HG02798 (cell line): ENCODE results near the gene LAS1L.
A peak's percentile ranks its signal among the peaks of the same experiment; 100 is the strongest.
"Not testable (repeated sequence)": the region's sequence is repeated elsewhere in the genome, so short reads cannot be mapped to it uniquely, and the experiment has no call there.

Experiments
- ATAC-seq: cut with Tn5 transposase; IDR thresholded peaks from one replicate; pipeline ENCODE4 v1.9.1; 2021; ENCODE audit warnings: mild to moderate bottlenecking; ENCODE audit not compliant: unreplicated experiment, poor library complexity

The LAS1L gene

DNA sequence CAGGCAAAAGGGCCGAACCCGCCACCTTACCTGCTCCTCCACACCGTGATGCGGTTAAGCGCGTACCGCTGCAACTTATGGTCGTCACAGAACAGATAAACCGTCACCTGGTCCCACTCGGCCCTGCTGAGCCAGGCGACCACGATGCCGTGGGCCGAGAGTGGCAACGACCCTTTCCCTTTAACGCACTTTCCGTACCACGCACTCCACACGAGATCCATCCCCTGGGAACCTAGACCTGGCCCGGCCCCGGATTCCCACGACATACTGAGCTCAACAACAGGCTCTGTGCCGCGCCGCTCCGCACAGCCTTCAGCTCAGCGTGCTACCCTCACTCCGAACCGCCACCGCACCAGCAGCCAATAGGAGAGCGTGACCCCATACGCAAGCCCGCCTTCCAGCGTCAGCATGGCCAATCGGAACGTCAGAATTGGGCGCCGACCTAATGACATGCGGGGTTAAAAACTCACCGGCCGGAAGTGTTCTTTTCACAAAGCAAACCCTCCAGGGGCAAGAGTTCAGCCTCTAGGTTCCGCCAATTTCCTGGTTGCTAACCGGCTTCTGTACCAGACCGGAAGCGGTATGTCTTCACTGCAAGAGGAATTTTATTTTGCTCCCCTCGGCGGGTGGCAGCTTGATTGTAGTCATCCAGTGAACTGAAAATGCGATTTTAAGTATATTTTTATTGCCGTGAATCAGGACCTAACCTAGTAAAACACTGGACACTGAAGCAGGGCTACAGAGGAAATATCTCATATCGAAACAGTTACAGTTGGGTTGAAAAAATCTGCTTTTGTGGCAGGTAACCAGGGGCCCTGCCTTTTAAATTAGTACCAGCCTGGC lies at the start of gene LAS1L:
TSS of gene LAS1L (minus strand) at position 338 of the 843 bp plus-strand sequence. CDS start at position 266, 72 bp downstream.
- peak; percentile 100 for ATAC-seq

DNA sequence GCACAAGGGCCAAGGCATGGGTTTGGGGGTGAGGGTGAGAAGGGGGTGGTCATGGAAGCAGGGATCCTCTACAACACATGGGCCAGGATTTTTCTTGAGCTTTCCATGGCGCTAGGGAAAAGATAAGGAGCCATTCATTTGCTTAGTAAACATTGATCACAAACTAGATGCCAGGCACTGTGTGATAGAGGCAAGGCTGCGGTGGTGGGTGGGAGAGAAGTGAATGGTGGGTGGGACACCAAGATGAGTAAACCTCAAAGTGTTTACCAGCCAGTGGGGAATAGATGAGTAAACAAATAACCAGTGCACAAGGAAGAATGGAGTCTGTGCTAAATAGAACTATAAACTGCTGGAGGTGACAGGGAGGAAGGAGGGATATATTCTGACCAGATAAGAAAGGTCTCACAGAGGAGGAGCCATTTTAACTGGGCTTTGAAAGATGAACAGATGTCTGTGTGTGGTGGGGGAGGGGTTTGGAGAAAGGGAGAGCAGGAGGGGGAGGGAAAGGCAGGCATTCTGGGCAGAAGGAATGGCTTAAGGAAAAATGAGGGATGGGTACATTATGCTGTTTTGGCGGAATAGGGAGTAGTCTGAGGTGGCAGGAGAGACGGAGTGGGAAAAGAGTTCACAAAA lies 48.0 kb upstream of the LAS1L start:
- ATAC-seq: no peak

DNA sequence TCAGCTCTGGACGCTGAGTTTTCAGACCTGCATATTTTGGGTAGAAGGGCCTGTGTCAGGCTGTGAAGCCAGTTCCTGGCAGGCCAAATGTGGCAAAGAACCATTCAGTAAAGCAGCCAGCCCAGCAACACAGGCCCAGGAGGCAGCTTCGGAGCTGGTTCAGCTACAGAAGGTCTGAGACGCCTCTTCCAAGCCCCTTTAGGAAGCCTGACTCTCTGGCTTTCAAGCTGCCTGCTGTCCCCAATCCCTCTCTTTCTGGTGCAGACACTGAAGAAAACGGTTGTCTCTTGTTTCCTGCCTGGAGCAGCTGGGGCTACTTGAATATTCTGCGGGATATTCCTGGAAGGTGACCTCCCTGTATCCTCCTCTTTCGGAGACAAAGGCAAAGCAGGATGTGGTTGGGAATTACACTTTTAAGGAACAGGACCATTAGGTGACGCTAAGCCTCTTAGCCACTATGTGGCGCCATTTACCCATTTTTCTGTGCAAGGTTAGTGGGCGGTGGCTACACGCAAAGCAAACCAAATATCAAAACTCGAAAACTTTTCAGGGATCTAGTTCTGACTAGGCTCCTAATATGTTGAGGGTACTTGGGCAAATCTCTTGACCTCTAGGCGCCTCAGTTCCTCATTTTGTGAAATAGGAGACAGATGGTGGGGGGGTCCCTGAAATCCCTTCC lies 47.2 kb upstream of the LAS1L start:
- ATAC-seq: peak; percentile 79

DNA sequence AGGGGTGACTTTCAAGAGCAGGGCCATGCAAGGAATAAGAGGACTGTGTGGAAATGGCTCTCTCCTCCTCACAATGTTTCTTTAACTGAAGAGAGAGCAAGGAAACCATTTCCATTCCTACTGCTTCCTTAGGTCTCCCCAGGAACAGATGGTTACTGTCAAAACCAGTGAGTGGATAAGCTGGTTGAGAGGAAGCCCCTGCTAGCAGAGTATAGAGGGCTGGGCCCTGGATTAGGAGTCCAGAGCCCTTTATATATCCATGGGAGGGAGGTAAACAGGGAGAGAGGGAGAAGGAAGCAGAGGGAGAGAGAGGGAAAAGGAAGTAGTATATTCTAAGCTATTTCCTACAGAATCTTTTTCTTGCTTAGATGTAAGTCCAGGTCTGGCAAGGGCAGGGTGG lies 43.8 kb upstream of the LAS1L start:
- no peak for ATAC-seq

- no peak for ATAC-seq
These were observed 41.6 kb upstream of the LAS1L start for GRCh38 chrX:65576160-65576559.

DNA sequence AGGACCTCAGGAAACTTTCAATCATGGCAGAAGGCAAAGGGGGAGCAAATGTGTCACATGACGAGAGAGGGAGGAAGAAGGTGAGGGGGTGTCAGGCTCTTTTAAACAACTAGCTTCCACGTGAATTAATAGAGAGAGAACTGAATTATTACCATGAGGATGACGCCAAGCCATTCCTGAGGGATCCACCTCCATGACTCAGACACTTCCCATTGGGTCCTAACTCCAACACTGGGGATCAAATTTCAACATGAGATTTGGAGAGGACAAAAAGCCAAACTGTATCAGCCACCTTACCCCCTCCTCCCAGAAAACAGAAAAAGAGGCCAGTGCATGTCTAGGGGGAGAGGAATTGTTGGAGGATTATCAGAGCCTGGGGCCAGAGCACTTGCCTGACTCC lies 40.4 kb upstream of the LAS1L start:
- ATAC-seq: no peak

DNA sequence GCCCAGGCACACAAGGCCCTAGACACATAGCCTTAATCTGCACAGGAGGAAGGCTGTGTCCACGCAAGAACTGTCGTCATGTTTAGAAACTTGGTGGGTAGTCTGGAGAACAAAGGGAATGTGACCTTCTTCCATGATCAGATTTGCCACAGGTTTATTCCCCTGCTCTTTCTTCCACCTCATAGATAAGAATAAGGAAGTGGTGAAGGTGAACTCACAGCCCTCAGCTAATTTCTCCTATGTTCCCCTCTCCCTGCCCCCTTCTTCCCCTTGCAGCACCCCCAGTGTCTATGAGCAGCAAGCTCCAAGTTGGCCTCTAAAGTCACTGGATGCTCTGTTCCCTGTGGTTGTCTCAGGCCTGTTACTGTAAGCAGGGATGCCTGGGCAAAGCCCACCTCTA lies 39.8 kb upstream of the LAS1L start:
- no peak for ATAC-seq

GRCh38 chrX:65572971-65573370 lies 38.4 kb upstream of the LAS1L start:
- ATAC-seq: no peak

DNA sequence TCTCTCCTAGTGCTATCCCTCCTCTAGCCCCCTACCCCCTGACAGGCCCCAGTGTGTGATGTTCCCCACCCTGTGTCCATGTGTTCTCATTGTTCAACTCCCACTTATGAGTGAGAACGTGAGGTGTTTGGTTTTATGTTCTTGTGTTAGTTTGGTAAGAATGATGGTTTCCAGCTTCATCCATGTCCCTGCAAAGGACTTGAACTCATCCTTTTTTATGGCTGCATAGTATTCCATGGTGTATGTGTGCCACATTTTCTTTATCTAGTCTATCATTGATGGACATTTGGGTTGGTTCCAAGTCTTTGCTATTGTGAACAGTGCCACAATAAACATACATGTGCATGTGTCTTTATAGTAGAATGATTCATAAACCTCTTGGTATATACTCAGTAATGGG lies 28.3 kb upstream of the LAS1L start:
- ATAC-seq: not testable (repeated sequence)

GRCh38 chrX:65551489-65552339 lies 17.1 kb upstream of the LAS1L start:
- no peak for ATAC-seq

DNA sequence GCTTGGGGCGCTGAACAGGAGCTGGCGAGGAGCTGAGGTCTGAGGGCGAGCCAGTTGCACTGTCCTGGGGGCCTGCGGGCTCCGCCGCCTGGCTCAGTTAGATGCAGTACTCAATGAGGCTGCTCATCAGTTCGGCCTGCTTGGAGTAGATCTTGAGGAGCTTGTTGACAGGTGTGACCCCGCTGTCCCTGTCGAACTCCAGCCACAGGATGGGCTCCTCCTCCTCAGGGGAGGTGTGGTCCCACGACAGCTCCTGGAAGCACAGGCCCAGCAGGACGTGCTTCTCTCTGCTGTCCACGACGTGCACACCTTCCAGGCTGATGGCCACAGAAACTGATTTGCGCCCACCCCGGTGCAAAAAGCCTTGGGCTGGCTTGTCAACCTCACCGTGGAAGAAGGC lies 16.5 kb upstream of the LAS1L start:
- no peak for ATAC-seq

- no peak for ATAC-seq
These were observed 10.9 kb upstream of the LAS1L start for GRCh38 chrX:65545456-65545855.

DNA sequence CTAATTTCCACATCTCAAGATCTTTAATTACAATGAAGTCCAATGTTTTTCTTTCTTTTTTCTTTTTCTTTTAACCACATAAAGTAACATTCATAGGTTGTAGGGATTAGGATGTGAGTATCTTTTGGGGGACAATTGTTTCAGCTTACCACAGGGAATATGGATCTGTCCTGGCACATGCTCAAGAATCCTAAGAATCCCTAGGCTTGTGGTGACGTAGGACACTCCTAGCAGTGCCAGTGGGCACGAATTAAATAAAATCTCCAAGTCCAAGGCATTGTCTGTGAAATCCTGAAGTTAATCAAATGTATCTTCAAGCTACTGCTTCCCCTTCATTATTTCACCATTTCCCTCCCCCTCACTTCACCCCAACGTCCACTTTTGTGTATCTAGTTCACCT lies 2.6 kb upstream of the LAS1L start:
- no peak for ATAC-seq

DNA sequence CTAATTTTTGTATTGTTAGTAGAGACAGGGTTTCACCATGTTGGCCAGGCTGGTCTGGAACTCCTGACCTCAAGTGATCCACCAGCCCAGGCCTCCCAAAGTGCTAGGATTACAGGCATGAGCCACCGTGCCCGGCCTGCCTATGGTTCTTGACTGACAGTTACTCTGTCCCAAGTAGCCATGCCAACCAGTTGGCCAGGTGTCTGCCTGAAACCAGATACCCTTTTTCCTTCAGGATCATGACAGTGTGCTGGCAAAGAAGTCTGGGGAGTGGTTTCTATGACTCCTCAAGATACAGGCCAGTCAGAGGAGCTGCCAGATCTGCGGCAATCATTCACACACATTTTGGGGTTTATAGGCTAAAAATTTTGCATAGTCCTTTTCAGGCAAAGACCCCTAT lies 1.7 kb upstream of the LAS1L start:
- no peak for ATAC-seq

DNA sequence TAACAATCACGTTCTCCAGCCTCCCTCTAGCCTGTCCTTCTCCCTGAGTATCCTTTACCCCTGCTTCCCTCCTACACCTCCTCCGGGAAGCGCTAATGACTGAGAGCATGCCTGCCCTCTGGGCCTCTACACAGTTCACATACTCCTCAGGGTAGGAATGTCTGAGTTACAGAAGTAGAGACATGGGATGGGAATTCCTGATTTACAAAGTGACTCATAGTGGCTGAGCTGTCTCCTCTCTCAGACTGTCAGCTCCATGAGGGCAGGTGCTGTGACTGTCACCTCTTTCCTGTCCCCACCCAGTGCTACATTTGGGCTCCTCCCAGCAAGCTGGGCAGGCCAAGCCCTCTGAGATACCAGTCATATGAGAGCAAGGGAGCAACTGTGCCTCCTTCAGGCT lies 2.6 kb downstream of the LAS1L start:
- ATAC-seq: no peak

GRCh38 chrX:65528705-65529340 lies 5.8 kb downstream of the LAS1L start:
- peak; percentile 64 for ATAC-seq

- ATAC-seq: no peak
These were observed 6.3 kb downstream of the LAS1L start for GRCh38 chrX:65528293-65528692.

- ATAC-seq: no peak
These were observed 10.4 kb downstream of the LAS1L start for GRCh38 chrX:65524139-65524538.

- no peak for ATAC-seq
These were observed 11.7 kb downstream of the LAS1L start for GRCh38 chrX:65522739-65523372.
